Left lung (tissue), 10 donors: Measurements from ENCODE around the gene C15orf62. TPM values are rescaled to one million over a fixed set of nuclear protein-coding genes. Genes with fewer than 3 reads are reported as not detected.
A peak's percentile ranks its signal among the peaks of the same experiment; 100 is the strongest.

ENCODE experiments used
- ATAC-seq: fragments of 200-7000 bp; cut with Tn5 transposase; one replicate; pipeline ENCODE4 v1.9.1; 2020; ENCODE audit warnings: moderate library complexity
- DNase-seq, 4 donors: peaks; one replicate each; pipeline ENCODE4 v3.0.0-alpha.2; 2013 to 2020
- H3K27ac ChIP-seq, 2 donors: fragments of 200-600 bp; sonication (generic) in 1 of 2; one replicate each; pipeline versions ENCODE4 v1.5.0 to v1.8.0; 2020 to 2021
- H3K27me3 ChIP-seq, 2 donors: fragments of 200-600 bp; sonication (generic) in 1 of 2; one replicate each; pipeline versions ENCODE4 v1.5.0 to v1.8.0; 2020 to 2021
- H3K36me3 ChIP-seq, 2 donors: fragments of 200-600 bp; sonication (generic) in 1 of 2; one replicate each; pipeline versions ENCODE4 v1.5.0 to v1.8.0; 2020 to 2021
- H3K4me1 ChIP-seq, 2 donors: fragments of 200-600 bp; one replicate each; pipeline ENCODE4 v1.8.0; 2021
- H3K4me3 ChIP-seq, 2 donors: fragments of 200-600 bp; sonication (generic) in 1 of 2; one replicate each; pipeline versions ENCODE4 v1.5.0 to v1.8.0; 2020 to 2021; ENCODE audit warnings: mild to moderate bottlenecking in 1 of 2
- H3K9me3 ChIP-seq, 2 donors: fragments of 200-600 bp; sonication (generic) in 1 of 2; one replicate each; pipeline versions ENCODE4 v1.5.0 to v1.8.0; 2020 to 2021
- CTCF ChIP-seq, 2 donors: fragments of 200-600 bp; sonication (generic) in 1 of 2; IDR thresholded peaks; one replicate each; pipeline versions ENCODE4 v1.5.0 to v1.8.0; 2021; ENCODE audit warnings: antibody characterized with exemption in 2 of 2
- intact Hi-C, 2 donors: fragments of 100-400 bp; cut with DNase I; formaldehyde crosslinking; loops; one replicate each; pipeline versions ENCODE4 v1.11.2 to v1.14.2; 2022
- polyA plus RNA-seq, 6 donors: library from polyadenylated mRNA; unstranded; fragments of 120-200 nt; gene quantifications; one replicate each; pipeline ENCODE4 v1.2.1, GENCODE V29; 2013; ENCODE audit not compliant: insufficient read length in 6 of 6
- total RNA-seq, 2 donors: library from RNA; stranded (reverse); fragmentation: NEBNext Ultra II Directional; extraction: Animal tissue kit (Norgen Biotek cat#: 25700); gene quantifications; one replicate each; pipeline ENCODE4 v1.2.1, GENCODE V29; 2021
- donor health status: DM: no; HTN: yes; CAD: no.
- donor health status: DM: no; HTN: no; CAD: no.

Gene C15orf62
- total and polyA plus RNA-seq, 8 donors = 0.32 to 4.6 (median 3.7) TPM

- Histone ChIP-seq H3K4me3 (peak overlapping the region; percentile 44 to 61), H3K27me3 (no peaks in the 10 kb centered on the region), H3K36me3 (peaks cover 0 to 19% of the 10 kb centered on the region in 2 donors), H3K27ac (peak overlapping the region; percentile 70 to 77), H3K4me1 (peaks cover 10 to 44% of the 10 kb centered on the region in 2 donors), H3K9me3 (no peaks in the 10 kb centered on the region)
- TF ChIP-seq CTCF (IDR thresholded peaks at IDR 0.05) = no peak
- DNase-seq (peak; percentile 76 to 91 (median 78)), ATAC-seq (peak; percentile 23)
- intact Hi-C loops = no loop called here
These were observed 6.6 kb upstream of the C15orf62 start for GRCh38 chr15:40762919-40763800.

GRCh38 chr15:40763801-40764628, 5.8 kb upstream of the C15orf62 start, which contains the start of gene GCHFR:
GCHFR (plus strand) TSS chr15:40764068; CDS start chr15:40764181, 113 bp downstream.
- H3K4me1 ChIP-seq = peaks cover 11 to 52% of the 10 kb centered on the region in 2 donors
- H3K4me3 ChIP-seq = peak within 1 kb of the TSS; percentile 44 to 61
- TF ChIP-seq CTCF (IDR thresholded peaks at IDR 0.05) = peak in 1 of 2 donors; percentile 47
- H3K27ac ChIP-seq = peak within 1 kb of the TSS; percentile 70 to 77
- peaks cover 0 to 21% of the 10 kb centered on the region in 2 donors for H3K36me3 ChIP-seq
- H3K27me3 ChIP-seq = no peaks in the 10 kb centered on the region
- peak; percentile 80 to 92 (median 84) for DNase-seq
- peak; percentile 84 for ATAC-seq
- intact Hi-C loops = no loop called here
- H3K9me3 ChIP-seq = no peaks in the 10 kb centered on the region

GRCh38 chr15:40764629-40765103, 5.1 kb upstream of the C15orf62 start:
- Histone ChIP-seq H3K4me3 (peak overlapping the region; percentile 44 to 61), H3K27me3 (no peaks in the 10 kb centered on the region), H3K4me1 (peaks cover 15 to 59% of the 10 kb centered on the region in 2 donors), H3K27ac (peak overlapping the region; percentile 70 to 77), H3K9me3 (no peaks in the 10 kb centered on the region), H3K36me3 (peaks cover 0 to 21% of the 10 kb centered on the region in 2 donors)
- ATAC-seq (peak; percentile 15), DNase-seq (no peak)
- intact Hi-C loops = no loop called here
- no peak for TF ChIP-seq CTCF (IDR thresholded peaks at IDR 0.05)

- Histone ChIP-seq H3K27me3 (no peaks in the 10 kb centered on the region), H3K4me1 (peaks cover 18 to 70% of the 10 kb centered on the region in 2 donors)
- intact Hi-C loops = no loop called here
These were observed 3.5 kb upstream of the C15orf62 start for GRCh38 chr15:40766194-40766815.

More at GRCh38 chr15:40766194-40766815, 3.5 kb upstream of the C15orf62 start:
- ATAC-seq = no peak
- no peak for TF ChIP-seq CTCF (IDR thresholded peaks at IDR 0.05)
- no peak for DNase-seq
- no peaks in the 10 kb centered on the region for H3K9me3 ChIP-seq
- H3K4me3 ChIP-seq = no peak overlapping the region
- H3K27ac ChIP-seq = no peak overlapping the region
- peaks cover 0 to 34% of the 10 kb centered on the region in 2 donors for H3K36me3 ChIP-seq
